SK-N-MC (cell line): ENCODE data around the gene DHCR7.

ENCODE experiments used
- EZH2 ChIP-seq: fragments of 200-600 bp; sonication (generic); IDR thresholded peaks from one replicate; pipeline ENCODE4 v1.6.1; 2017; ENCODE audit warnings: antibody characterized with exemption
- POLR2AphosphoS5 ChIP-seq: IDR thresholded peaks from 2 replicates; pipeline ENCODE4 v1.6.1; 2012; ENCODE audit warnings: mild to moderate bottlenecking, low read depth, low read length, borderline replicate concordance

DNA sequence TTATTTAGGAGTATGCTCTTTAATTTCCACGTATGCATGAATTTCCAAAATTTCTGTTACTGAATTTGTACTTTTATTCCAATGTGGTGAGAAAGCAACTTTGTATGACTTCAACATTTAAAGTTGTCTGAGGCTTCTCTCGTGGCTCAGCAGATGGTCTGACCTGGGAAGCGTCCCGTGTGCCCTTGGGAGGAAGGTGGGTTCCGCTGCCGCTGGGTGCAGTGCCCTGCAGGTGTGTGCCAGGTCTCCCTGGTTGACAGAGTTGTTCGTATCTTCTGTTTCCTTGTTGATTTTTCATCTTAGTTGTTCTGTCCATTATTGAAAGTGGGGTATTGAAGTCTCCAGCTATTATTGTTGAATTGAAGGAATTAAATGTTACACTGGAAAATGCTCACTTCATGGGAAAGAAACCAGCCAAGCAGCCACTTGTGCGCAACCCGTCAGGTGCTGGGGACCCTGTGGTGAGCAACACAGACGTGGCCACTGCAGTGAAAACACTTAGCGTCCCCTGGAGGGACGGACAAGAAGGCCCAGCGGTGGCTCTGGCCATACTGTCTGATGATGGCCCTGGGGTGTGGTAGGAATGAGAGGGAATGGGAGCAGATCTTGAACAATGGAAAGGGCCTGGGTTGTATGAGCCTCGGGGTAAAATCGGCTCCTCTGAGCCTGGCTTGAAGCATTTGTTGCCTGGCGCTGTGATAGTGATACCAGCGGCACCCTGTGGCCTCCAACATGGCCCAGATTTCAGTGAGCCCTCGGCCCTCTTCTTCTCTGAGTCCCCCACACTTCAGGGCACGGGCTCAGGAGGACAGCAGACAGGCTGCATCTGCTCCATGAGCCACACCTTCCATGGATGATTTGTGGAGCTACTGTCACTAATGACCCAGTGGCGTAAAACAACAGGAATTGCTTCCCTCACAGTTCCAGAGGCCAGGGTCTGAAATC is 47.4 kb upstream of the DHCR7 start:
- TF ChIP-seq EZH2 (no peak), POLR2AphosphoS5 (no peak)
